Measurements from ENCODE around the gene SEPTIN5.
"Not testable (repeated sequence)": the region's sequence is repeated elsewhere in the genome, so short reads cannot be mapped to it uniquely, and the experiment has no call there.

Gene SEPTIN5

GRCh38 chr22:19680911-19681862, 33.1 kb upstream of the SEPTIN5 start:
- no peak for DNase-seq

GRCh38 chr22:19681863-19682245, 32.4 kb upstream of the SEPTIN5 start:
- no peak for DNase-seq

- DNase-seq: no peak
Observed at GRCh38 chr22:19686946-19687345, 27.4 kb upstream of the SEPTIN5 start.

GRCh38 chr22:19687561-19688300, 26.6 kb upstream of the SEPTIN5 start:
- DNase-seq: no peak

- DNase-seq: no peak
Observed at GRCh38 chr22:19688301-19689290, 25.7 kb upstream of the SEPTIN5 start.

- DNase-seq: no peak
Observed at GRCh38 chr22:19689408-19689807, 24.9 kb upstream of the SEPTIN5 start.

- DNase-seq: no peak
Observed at GRCh38 chr22:19691007-19691720, 23.1 kb upstream of the SEPTIN5 start.

GRCh38 chr22:19691721-19692341, 22.5 kb upstream of the SEPTIN5 start:
- no peak for DNase-seq

- DNase-seq: no peak
Observed at GRCh38 chr22:19693581-19693980, 20.7 kb upstream of the SEPTIN5 start.

GRCh38 chr22:19693981-19694670, 20.2 kb upstream of the SEPTIN5 start:
- no peak for DNase-seq

GRCh38 chr22:19694696-19695095, 19.6 kb upstream of the SEPTIN5 start:
- no peak for DNase-seq

- no peak for DNase-seq
Observed at GRCh38 chr22:19696504-19697276, 17.6 kb upstream of the SEPTIN5 start.

GRCh38 chr22:19697871-19698270, 16.4 kb upstream of the SEPTIN5 start:
- not testable (repeated sequence) for DNase-seq

GRCh38 chr22:19700790-19701419, 13.4 kb upstream of the SEPTIN5 start:
- no peak for DNase-seq

- DNase-seq: no peak
Observed at GRCh38 chr22:19701420-19702145, 12.7 kb upstream of the SEPTIN5 start.

- DNase-seq: no peak
Observed at GRCh38 chr22:19703869-19704268, 10.4 kb upstream of the SEPTIN5 start.

- DNase-seq: no peak
Observed at GRCh38 chr22:19704355-19705015, 9.8 kb upstream of the SEPTIN5 start.
